Stimulated activated CD4-positive, alpha-beta T cell treated with anti-CD3 and anti-CD28 coated beads, TNF-alpha, amount 100 ng/mL, for 1 hour (primary cell): ENCODE data around the gene KRTDAP.

Experiments used
- DNase-seq, 3 donors: peaks; one replicate each; pipeline ENCODE4 v3.0.0-alpha.2; 2020; ENCODE audit warnings: low read depth in 3 of 3, low spot score in 1 of 3

KRTDAP gene

GRCh38 chr19:35455616-35456201 is 34.6 kb downstream of the KRTDAP start:
- DNase-seq = no peak

DNA sequence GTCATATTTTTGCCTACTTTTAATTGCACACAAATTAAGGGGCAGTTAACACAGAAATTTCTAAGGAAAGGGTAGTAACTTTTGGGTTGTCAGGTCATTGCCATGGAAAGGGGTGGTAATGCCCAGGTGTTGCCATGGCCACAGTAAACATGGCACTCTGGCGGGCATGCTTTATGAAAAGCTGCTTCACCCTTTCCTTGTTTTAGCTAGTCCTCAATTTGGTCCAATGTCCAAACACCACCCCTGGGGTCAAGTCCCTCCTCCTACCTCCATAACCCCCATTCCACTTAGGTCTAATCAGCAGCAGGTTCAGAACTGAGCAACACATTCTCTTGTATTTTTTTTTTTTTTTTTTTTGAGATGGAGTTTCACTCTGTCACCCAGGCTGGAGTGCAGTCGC is 35.6 kb downstream of the KRTDAP start:
- DNase-seq = no peak

- DNase-seq = no peak
Measured at GRCh38 chr19:35451338-35452096, 38.7 kb downstream of the KRTDAP start.

- DNase-seq = no peak
Measured at GRCh38 chr19:35449359-35450043, 40.8 kb downstream of the KRTDAP start.

- DNase-seq = no peak
Measured at GRCh38 chr19:35447606-35448469, 42.4 kb downstream of the KRTDAP start, which contains the start of gene FFAR2. TSS of gene FFAR2 (plus strand) at chr19:35448257. CDS start at chr19:35449715, 1,458 bp downstream.

- DNase-seq = no peak
Measured at GRCh38 chr19:35445826-35446593, 44.3 kb downstream of the KRTDAP start.

DNA sequence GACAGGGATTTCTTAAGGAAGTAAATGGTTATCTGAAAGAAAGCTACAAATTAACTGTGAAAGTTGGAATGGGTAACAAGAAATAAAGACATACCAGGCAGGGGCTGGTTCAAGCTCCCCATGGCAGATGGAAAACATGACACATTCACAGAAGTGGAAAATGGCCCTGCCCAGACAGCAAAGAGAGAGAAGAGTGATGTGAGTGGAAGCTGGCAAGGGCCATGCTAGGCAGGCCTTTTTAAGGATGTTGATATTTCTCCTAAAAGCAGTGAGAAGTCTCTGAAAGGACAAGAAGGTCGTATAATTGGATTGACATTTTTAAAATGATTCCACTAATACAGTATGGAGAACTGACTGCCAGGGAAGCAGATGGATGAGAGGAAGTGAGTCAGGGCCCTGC is 45.5 kb downstream of the KRTDAP start:
- no peak for DNase-seq

DNA sequence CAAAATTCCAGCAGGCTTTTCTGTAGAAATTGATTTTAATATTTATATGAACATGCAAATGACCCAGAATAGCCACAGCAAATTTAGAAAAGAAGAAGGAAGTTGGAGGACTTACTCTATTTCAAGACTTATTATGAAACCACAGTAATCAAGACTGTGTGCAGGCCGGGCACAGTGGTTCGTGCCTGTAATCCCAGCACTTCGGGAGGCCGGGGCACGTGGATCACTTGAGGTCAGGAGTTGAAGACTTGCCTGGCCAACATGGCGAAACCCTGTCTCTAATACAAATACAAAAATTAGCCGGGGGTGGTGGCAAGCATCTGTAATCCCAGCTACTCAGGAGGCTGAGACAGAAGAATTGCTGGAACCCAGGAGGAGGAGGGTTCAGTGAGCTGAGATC is 48.2 kb downstream of the KRTDAP start:
- no peak for DNase-seq

GRCh38 chr19:35439921-35440320 is 50.3 kb downstream of the KRTDAP start:
- no peak for DNase-seq

DNA sequence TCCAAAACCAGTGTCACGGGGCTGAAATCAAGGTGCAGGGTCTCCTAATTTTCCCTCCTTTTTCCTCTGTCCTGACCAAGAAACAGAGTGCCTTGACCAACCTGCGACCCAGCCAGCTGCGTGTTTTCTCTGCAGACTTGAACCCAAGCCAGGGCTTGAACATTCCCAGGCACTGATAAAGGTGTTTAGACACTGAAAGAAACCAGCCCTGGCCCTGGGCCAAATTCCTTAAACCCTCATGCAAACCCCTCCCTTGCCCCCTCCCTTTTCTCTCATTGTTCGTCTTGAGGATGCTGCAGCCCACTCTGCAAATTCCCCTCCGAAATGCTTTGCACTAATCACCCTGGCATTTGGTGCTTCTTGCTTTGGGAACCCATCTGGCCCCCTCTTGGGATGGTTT is 51.7 kb downstream of the KRTDAP start:
- DNase-seq = no peak

DNA sequence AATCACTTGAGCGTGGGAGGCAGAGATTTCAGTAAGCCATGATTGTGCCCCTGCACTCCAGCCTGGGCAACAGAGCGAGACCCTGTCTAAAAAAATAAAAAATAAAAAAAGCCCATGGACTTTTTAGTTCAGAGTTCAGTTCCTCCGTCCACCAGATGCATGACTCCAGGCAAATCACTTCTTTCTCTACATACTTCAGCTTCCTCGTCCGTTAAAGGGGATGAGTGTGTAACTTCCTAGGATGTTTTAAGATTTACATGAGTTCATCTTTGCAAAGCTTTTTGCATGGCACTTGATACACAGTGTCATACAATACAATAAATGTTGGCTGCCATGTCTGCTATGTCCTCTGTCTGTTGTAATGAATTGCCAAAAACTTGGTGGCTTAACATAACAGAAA is 52.2 kb downstream of the KRTDAP start:
- DNase-seq = no peak

- DNase-seq = no peak
Measured at GRCh38 chr19:35437406-35437951, 52.8 kb downstream of the KRTDAP start.
